SHP77 (cell line): ENCODE measurements around the gene HBEGF.

Experiments used
- DNase-seq, 2 experiments: peaks; one replicate each; lab custom pipeline; 2025; lab: John Stamatoyannopoulos, UW

Gene HBEGF

DNA sequence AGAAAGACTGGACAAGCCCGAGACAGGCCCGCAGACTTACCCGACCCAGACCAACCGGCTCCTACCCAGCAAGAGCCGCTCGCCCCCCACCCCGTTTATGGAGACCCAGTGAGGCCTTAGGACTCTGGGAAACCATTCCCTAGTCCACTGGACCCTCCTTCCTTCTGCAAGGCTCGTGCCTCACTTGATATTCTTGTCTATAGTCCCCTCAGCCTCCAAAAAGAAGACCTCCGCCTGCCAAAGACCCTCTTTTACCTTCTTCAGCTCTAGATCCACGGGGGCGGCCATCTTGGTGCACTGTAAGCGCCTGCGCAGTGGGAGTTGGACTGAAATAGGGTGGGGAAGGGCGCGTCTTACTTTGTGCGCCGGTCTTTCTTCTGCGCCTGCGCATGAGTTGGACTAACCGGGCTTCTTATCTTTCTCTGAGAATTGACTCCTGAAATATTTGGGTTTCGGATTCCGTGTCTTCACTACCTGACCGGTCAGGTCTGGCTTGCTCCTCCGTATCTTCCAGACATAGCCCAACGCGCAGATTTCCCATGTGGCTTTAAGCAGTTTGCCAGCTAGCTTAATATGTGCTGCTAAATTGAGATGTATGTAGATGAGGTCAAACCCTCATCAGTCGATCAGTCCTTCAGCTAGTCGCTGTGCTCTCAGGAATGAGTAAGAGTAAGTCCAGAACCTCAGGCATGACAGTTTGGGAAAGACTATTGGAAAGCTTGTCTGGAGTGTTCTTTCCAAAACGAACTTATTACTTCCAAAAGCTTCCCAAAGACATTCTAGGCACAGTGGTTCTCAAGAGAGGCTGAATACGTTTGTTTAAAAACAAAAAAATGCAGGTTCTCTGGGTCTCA is 43.4 kb downstream of the HBEGF start, which contains the start of gene PFDN1:
Gene PFDN1 (minus strand): TSS at position 316 of the 854 bp plus-strand sequence. CDS start 28 bp downstream, at position 288.
- DNase-seq = peak; percentile 98 to 99

DNA sequence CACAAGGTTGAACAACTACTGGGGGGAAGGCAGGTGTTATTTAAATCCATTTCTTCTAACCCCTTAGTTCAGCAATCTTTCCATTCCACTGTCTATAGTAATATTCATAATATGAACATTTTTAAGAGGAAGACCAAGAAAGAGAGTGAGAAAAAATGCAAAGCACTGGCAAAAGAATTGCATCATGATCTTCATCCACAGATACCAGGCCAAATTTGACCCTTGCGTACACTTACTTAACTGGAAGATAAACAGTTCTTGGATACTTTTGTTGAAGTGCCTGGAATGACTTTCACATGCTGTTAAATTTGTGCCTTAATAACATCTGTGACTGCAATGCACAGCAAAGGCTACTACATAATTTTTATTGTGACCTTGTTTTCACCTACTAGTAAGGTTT is 45.3 kb downstream of the HBEGF start:
- no peak for DNase-seq

DNA sequence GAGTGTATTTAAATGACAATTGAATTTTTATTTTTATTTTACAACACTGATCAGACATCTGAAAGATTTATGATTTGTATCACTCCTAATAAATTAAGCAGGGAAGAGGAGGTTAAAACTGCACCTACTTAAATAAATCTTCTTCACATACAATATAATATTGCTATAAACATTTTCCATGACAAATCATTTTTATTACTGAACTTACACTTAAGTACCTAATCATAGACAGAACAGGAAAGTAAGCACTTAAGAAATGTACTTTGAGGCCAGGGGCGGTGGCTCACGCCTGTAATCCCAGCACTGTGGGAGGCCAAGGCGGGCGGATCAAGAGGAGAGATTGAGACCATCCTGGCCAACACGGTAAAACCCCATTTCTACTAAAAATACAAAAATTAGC is 47.3 kb downstream of the HBEGF start:
- DNase-seq = no peak

DNA sequence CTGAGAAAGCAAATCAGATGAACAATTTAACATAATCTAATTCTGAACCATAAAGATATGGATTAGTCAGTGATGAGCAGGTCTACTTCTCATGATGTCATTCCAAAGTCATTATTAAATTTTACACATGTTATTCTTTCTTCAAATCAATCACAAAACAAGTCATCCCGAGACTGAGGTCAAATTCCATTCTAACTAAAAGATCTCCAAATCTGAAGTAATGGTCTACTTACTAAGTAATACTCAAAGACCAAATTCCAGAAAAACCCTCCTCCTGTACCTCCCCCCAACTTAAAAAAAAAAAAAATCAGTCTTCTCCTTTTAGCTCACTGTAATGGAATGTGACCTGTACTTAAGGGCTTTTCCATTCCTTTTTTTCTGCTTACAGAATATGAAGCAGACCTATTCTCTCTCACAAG is 48.2 kb downstream of the HBEGF start:
- DNase-seq = no peak

DNA sequence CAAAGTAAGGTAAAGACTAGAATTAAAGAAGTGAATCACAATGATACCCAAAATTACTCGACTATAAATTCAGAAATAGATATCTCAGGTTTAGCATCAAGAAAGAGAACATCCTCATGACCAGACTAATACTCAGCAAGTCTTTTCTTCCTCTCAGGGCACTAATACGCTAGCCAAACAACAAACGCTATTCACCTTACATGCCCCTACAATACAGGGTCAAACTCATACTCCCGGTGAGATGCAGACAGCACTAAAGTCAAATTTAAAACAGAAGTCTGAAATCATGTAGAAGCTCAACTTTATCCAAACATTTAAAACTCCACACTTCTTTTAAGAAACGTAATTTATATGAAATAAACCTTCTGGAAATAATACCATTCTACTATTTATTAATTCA is 49.1 kb downstream of the HBEGF start:
- no peak for DNase-seq

DNA sequence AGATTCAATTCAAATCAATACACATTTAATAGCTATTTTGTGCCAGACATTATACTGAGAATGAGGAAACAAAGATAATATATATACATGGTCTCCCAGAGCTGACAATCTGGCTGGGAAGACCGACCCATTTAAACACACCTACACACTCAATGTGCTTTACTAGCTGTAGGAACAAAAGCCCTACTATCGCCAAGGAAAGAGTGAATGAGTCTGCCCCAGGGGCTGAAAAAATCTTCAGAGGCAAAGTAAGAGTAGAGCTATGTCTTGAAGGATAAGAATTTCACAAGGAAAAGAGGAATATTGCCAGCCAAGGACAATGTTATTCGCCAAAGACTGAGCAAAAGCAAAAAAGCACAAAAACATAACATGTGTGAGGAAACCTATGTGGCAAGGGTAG is 50.1 kb downstream of the HBEGF start:
- no peak for DNase-seq

DNA sequence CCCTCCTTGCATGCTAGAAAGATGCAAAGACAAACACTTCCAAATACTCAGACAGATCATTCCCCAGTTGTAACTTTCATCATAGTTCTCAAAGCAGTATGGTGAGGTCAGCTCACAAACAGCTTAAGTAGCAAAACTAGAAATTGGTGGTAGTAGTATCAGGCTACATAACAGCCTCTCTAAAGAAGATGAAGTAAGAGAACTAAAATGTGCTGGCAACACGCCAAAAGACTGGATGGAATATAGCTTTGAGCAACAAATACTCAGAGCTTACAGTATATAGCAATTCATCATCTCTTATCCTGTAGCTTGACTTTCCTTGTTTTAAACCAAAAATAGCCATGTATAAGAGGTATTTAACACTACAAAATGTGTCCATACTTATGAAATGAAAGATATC is 51.0 kb downstream of the HBEGF start:
- peak in 1 of 2 experiments; percentile 8 for DNase-seq

DNA sequence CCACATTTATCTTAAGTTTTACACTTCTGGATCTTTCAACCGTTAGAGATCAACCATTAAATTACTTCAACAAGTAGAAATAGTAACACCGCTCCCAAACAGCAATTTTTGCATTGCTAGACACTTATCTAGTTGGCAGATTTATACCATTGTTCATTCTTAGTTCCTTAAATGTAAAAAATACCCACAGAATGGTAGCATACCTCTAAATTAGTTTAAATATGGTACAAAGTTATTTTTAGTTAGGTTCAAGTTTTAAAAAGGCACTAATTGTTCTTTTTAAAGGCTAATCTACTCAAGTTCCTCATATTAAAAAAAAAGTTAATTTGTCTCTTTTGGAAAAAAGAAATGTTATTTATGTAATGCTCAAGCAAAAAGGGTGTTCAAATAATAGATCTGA is 51.6 kb downstream of the HBEGF start:
- no peak for DNase-seq

DNA sequence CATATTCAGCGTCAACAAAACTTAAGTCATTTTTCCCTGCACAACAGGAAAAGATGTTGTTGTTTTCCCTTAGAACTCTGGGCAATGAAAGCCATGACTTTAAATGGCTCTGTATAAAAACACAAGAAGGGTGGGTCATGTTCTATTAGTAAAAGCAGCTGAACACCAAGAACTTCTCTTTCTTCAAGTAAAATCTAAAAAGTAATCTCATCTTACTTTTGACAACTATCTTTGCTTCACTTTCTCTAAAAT is 52.6 kb downstream of the HBEGF start:
- DNase-seq = no peak

DNA sequence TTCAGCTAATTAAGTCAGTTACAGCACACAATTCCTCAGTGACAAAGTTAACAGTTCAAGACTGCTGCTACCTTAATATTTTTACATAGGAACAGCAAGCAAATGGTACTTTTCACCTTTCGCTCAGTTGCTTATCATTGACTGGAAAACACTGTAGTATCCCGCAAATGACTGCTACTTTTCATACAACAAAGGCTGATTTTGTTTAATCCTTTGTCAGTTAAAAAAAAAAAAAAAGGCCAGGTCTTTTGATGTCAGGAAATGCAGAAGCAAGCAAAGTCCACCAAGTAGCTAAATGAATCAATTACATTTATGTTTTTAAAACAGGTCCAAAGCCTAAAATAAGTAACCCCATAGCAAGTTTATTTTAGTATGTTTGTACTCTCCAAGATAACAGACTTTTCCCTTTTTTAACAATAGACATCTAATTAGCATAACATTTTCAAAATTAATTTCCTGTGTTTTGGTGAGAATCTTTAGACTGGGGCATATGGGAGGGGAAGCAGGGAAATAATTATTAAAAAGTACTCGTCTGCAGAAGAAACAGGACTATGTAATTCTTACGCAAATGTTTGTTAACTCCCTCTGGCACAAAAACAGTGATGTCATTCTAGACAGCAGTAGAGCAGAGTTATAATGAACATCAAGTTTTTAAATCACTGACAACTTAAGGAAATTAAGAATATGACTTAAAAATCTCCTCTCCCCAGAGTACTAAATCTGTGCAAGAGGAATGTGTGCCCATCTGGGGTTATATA is 53.1 kb downstream of the HBEGF start:
- no peak for DNase-seq

DNA sequence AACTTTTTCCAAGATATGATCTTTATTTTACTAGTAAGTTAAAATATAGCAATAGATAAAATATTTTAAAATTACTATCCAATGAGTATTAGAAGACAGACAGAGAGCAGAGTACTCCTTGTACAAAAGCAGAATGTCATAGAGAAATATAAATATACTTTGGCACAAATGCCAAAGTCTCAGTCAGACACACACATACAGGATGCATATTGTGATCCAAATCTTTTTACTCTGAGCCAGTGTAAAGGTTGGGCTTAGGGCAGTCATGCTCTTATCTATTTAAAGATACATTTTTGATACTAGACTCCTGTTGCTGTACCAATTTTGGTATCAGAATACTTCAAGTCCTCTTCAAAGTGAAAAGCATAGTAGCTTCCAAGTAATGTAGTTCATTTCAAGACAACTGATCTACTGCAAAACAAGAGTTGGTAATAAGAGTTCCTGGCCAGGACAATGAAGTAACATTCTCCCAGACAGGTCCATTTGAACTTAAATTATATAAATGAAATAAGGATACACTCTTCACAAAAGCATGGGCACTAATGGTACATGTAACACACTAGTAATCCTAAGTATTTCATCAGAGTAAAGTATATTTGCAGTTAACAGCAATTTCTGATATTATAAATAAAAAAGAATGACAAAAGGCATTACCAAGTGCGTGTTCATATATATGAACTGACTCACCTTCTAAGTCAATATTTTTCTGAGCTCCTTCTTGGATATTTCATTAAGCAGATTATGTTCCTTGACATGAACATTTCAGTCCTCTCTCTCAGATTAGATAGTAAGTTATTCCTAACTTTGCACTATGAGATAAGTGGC is 54.0 kb downstream of the HBEGF start:
- no peak for DNase-seq

DNA sequence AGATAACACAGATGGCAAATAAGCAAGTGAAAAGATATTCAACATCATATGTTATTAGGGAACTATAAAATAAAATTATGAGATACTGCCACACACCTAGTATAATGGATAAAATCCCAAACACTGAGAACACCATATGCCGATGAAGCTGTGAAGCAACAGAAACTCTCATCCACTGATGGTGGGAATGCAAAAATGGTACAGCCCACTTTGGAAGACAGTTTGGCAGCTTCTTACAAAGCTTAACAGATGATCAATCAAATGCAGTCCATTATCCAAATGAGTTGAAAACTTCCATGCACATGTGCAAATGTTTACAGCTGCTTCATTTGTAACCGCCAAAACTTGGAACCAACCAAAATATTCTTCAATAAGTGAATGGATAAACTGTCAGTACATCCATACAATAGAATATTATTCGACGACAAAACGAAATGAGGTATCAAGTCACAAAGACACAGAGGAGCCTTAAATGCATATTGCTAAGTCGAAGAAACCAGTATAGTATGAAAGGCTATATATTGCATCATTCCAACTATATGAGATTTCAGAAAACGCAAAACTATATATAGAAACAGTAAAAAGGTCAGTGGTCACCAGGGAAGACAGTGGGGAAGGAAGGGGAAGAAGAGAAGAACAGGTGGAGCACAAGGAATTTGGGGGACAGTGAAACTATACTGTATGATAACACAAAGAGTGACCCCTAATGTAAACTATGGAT is 58.4 kb downstream of the HBEGF start:
- no peak for DNase-seq

DNA sequence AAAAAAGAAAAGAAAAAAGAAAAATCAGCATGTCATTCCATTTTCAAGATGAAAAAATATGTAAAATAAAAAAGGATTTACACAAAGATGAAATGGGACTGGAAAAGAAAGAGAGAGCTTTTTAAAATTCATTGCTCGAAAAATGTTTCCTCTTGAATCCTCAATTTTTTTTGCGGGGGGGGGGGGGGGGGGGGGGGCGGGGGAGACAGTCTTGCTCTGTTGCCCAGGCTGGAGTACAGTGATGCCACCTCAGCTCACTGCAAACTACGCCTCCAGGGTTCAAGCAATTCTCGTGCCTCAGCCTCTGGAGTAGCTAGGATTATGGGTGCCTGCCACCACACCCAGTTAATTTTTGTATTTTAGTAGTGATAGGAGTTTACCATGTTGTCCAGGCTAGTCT is 60.0 kb downstream of the HBEGF start:
- DNase-seq = no peak

DNA sequence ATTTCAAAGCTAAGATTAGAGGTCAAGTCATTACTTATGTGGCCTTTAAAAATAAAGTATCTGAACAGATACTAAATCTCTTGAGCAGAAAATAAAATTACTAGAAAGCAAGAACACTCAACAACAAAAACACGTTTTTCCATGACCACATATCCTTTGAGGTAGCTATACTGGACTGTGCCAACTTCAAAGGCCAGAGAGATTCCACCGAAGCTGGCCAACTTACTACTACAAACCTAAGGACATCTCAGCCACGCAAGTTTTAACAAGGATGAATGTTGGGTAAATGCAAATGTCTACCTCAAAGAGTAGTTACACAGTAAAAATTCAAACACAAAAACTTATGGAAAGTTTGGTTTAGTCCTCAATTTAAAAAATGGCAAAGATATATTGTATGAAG is 62.4 kb downstream of the HBEGF start:
- no peak for DNase-seq
